GM12878 (cell line): Measurements from ENCODE around the gene TUBB. TPM values are rescaled to one million over a fixed set of nuclear protein-coding genes. Genes with fewer than 3 reads are reported as not detected.
A peak's percentile ranks its signal among the peaks of the same experiment; 100 is the strongest.

Experiments
- ATAC-seq: fragments of 200-7000 bp; cut with Tn5 transposase; 3 replicates; pipeline ENCODE4 v1.9.1; 2020; ENCODE audit warnings: mild to moderate bottlenecking, moderate library complexity
- BruUV-seq: library from RNA; stranded (reverse); fragments of 400-500 nt; replicated peaks from 2 replicates; lab custom pipeline; 2021; lab: Mats Ljungman, UMichigan
- CTCF ChIA-PET: fragments of 300-600 bp; sonication (Branson Sonifier 250); formaldehyde crosslinking; extraction: SDS; loops from one replicate; lab custom pipeline; 2021; ENCODE audit warnings: inconsistent platforms; lab: Yijun Ruan, JAX
- POLR2A ChIA-PET: fragments of 350-600 bp; formaldehyde crosslinking; extraction: SDS; loops from one replicate; lab custom pipeline; 2021; ENCODE audit warnings: inconsistent platforms; lab: Charles Lee
- RAD21 ChIA-PET: fragments of 300-600 bp; sonication (Branson Sonifier 250); formaldehyde crosslinking; loops from one replicate; lab custom pipeline; 2023; ENCODE audit warnings: antibody characterized with exemption; ENCODE audit not compliant: unreplicated experiment; lab: Charles Lee
- SMC1A ChIA-PET: fragments of 300-600 bp; sonication (Branson Sonifier 250); formaldehyde crosslinking; loops from one replicate; lab custom pipeline; 2023; ENCODE audit not compliant: unreplicated experiment, uncharacterized antibody; lab: Charles Lee
- DNase-seq: peaks from one replicate; pipeline ENCODE4 v3.0.0-alpha.2; 2011; ENCODE audit warnings: low read depth, low spot score
- FAIRE-seq: peaks from 3 replicates; lab custom pipeline; 2011; peaks lifted over from hg19 to GRCh38; lab: Jason Lieb, UNC
- H2AFZ ChIP-seq: 2 replicates; pipeline ENCODE4 v1.6.0; 2011; ENCODE audit warnings: low read depth, low read length, control low read depth; ENCODE audit not compliant: control insufficient read depth
- H3K27ac ChIP-seq: 2 replicates; pipeline ENCODE4 v1.5.1; 2011; ENCODE audit warnings: control low read depth; ENCODE audit not compliant: control insufficient read depth, insufficient read depth
- H3K27me3 ChIP-seq, 2 experiments: replicated peaks in 1 of 2; 2 replicates each; pipeline versions ENCODE4 v1.6.0 to v1.6.1; 2011; ENCODE audit warnings: low read length in 1 of 2; ENCODE audit not compliant: control insufficient read depth in 2 of 2, insufficient read depth in 2 of 2
- H3K36me3 ChIP-seq, 2 experiments: 2 replicates each; pipeline ENCODE4 v1.5.1; 2011; ENCODE audit warnings: low read length in 1 of 2; ENCODE audit not compliant: control insufficient read depth in 2 of 2, insufficient read depth in 2 of 2
- H3K4me1 ChIP-seq: 2 replicates; pipeline ENCODE4 v1.6.1; 2011; ENCODE audit warnings: mild to moderate bottlenecking, low read length, moderate library complexity, mixed read lengths; ENCODE audit not compliant: control insufficient read depth, insufficient read depth
- H3K4me2 ChIP-seq: 2 replicates; pipeline ENCODE4 v1.6.0; 2011; ENCODE audit warnings: control low read depth; ENCODE audit not compliant: control insufficient read depth, insufficient read depth
- H3K4me3 ChIP-seq: fragments of 200-600 bp; sonication (generic); 2 replicates; pipeline ENCODE4 v1.5.1; 2016
- H3K79me2 ChIP-seq: 2 replicates; pipeline ENCODE4 v1.6.0; 2011; ENCODE audit warnings: low read length; ENCODE audit not compliant: control insufficient read depth, insufficient read depth
- H3K9ac ChIP-seq: 2 replicates; pipeline ENCODE4 v1.8.0; 2011; ENCODE audit warnings: low read length, control low read depth, mixed read lengths; ENCODE audit not compliant: control insufficient read depth, insufficient read depth
- H3K9me3 ChIP-seq: replicated peaks from 3 replicates; pipeline ENCODE4 v1.5.1; 2011; ENCODE audit warnings: mild to moderate bottlenecking, low read length; ENCODE audit not compliant: control insufficient read depth, insufficient read depth
- H4K20me1 ChIP-seq: 2 replicates; pipeline ENCODE4 v1.6.0; 2011; ENCODE audit not compliant: control insufficient read depth, insufficient read depth
- CTCF ChIP-seq, 3 experiments: IDR thresholded peaks in 2 of 3; conservative IDR thresholded peaks in 1 of 3; 2 replicates each; pipeline ENCODE4 v1.5.1; 2011; ENCODE audit warnings: low read depth in 3 of 3, low read length in 3 of 3, mild to moderate bottlenecking in 3 of 3, control low read depth in 2 of 3, moderate library complexity in 2 of 3, inconsistent platforms in 1 of 3, mixed read lengths in 1 of 3; ENCODE audit not compliant: control insufficient read depth in 2 of 3, insufficient read depth in 1 of 3; ENCODE audit errors: extremely low read depth in 1 of 3
- IRF3 ChIP-seq: fragments of 450-650 bp; IDR thresholded peaks from 2 replicates; pipeline ENCODE4 v1.6.1; 2014; ENCODE audit warnings: mild to moderate bottlenecking
- WGBS: methylation state at CpG from one replicate; pipeline ENCODE4 v1.1.6; 2016; ENCODE audit warnings: low lambda C conversion rate; ENCODE audit not compliant: insufficient replicate concordance, insufficient coverage; ENCODE audit errors: missing lambda C conversion rate; 5-methylcytosine and 5-hydroxymethylcytosine counted together
- in situ Hi-C: fragments of 300-500 bp; cut with MboI; formaldehyde crosslinking; loops from 9 replicates; pipeline ENCODE4 v1.14.3; 2018; ENCODE audit warnings: mixed read lengths
- intact Hi-C: fragments of 100-400 bp; cut with micrococcal nuclease; formaldehyde crosslinking; loops from one replicate; pipeline ENCODE4 v1.14.2; 2022; ENCODE audit not compliant: unreplicated experiment
- polyA plus RNA-seq, 11 experiments: library from polyadenylated mRNA; depleted of rRNA in 4 of 11; unstranded in 6 of 11; stranded (reverse) in 5 of 11; fragments of >200 nt; fragmentation: Nextera tagmentation in 4 of 11; fragmentation: Illumina TruSeq in 1 of 11; extraction: Ambion mirVana in 4 of 11; extraction: Trizol in 1 of 11; gene quantifications; 1 replicate in 1 of 11; 2 replicates in 10 of 11; pipeline versions ENCODE4 v1.2.1 to v1.2.3, GENCODE V29; 2011 to 2016; ENCODE audit warnings: inconsistent platforms in 2 of 11, missing spikeins in 2 of 11, low read depth in 1 of 11
- total RNA-seq, 4 experiments: library from RNA; depleted of rRNA in 3 of 4; stranded (reverse); fragments of >200 nt in 3 of 4; fragmentation: Illumina TruSeq in 1 of 4; extraction: Trizol in 1 of 4; gene quantifications; 2 replicates each; pipeline versions ENCODE4 v1.2.1 to v1.2.3, GENCODE V29; 2013 to 2021

TUBB gene
- total and polyA plus RNA-seq, 10 of the 15 experiments (the other 5 are each of a cell fraction or from before 2014, with no cell fraction given) = 1,039 to 3,052 (median 1,656) TPM

DNA sequence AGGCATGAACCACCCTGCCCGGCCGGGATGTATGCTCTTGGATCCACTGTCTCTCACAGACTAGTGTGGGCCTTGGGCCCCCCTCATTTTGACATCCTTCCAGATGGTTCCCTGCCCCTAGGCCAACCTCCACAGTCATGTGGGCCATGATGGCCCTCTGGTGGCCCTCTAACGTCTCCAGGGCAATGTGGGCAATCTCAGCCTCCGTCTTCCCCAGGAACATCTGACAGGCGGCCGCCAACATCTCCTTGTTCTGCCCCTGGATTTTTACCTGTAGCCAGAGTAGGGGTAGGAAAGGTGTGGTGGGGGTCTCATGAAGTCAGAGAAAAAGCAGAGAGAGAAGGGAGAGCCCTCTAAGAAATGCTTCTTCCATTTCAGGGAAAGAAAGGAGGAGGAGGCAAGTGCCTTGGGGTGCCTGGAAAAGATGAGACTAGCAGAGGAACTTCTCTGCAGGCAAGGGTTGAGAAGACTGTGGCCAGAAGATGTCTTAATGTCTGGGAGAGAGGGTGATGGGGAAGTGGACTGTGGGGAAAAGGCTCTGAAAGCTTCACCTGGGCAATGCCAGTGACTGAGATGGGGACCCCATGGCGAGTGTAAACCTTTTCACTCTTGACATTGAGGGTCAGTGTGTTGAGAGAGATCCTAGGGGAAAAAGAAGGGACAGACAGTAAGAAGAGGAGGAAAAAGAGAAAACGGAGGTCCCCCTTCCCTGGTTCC, 21.1 kb downstream of the TUBB start:
- Histone ChIP-seq H3K4me2 (peak overlapping the region; percentile 94), H3K4me1 (peaks cover 36% of the 10 kb centered on the region), H3K36me3 (peaks cover 6 to 12% of the 10 kb centered on the region in 2 experiments), H3K9ac (peak overlapping the region; percentile 82), H2AFZ (no peak overlapping the region), H3K4me3 (peak overlapping the region; percentile 95), H3K27ac (peak overlapping the region; percentile 72), H3K9me3 (peaks cover 5% of the 10 kb centered on the region; the same call in 2 of the 3 replicates), H4K20me1 (no peaks in the 10 kb centered on the region)
- WGBS = 67% methylated on average over 8 of the region's 8 CpGs
- in situ Hi-C loops = no loop called here
- ChIA-PET POLR2A (interaction anchor here (0.7 to 9.4 kb wide), 7 partner anchors 23 to 81 kb away, joined by 3 to 89 read pairs (median 5); partner anchors contain the start of gene MDC1), RAD21 (interaction anchor here (0.9 to 3.7 kb wide), 9 partner anchors 11 to 136 kb away, joined by 3 to 22 read pairs (median 4); partner anchors contain the start of gene MDC1), SMC1A (interaction anchor here (0.6 to 10.0 kb wide), 6 partner anchors 10 to 81 kb away, joined by 3 to 122 read pairs (median 4); no protein-coding TSS in a partner anchor)
- ATAC-seq (no peak), DNase-seq (no peak)
- 0 out of 6 replicates have a peak, but pooled peaks of 1 of the 3 experiments have one; percentile 2 for TF ChIP-seq CTCF (IDR thresholded peaks at IDR 0.05 in 2 of 3, conservative IDR thresholded peaks at IDR 0.05 in 1 of 3; ENCODE audit: control insufficient read depth in 2 of 3, extremely low read depth in 1 of 3, insufficient read depth in 1 of 3, low read depth in 3 of 3, low read length in 3 of 3)
- no peak for TF ChIP-seq IRF3
- TF ChIP-seq, all 136 proteins: peak for 1
- peaks cover 37% of the 10 kb centered on the region for H3K79me2 ChIP-seq
- no TSS peak for BruUV-seq
- FAIRE-seq = no peak
- CTCF ChIA-PET = interaction anchor here (0.9 to 2.0 kb wide), 8 partner anchors 10 to 200 kb away, joined by 3 to 6 read pairs (median 4); partner anchors contain the start of gene VARS2
- no peaks in the 10 kb centered on the region for H3K27me3 ChIP-seq
- intact Hi-C loops = no loop called here
